ENCODE results near the gene WFDC1.

Gene WFDC1

GRCh38 chr16:84312783-84313382 is 18.2 kb downstream of the WFDC1 start:
- H4K5ac ChIP-seq (ENCODE audit: low read length) = no peak overlapping the region
- no peak overlapping the region for H2BK120ac ChIP-seq (ENCODE audit: low read depth, low read length)
- H3K4me1 ChIP-seq (ENCODE audit: control insufficient read depth, low read depth, low read length) = no peaks in the 10 kb centered on the region
- H4K8ac ChIP-seq (ENCODE audit: low read depth, low read length) = no peak overlapping the region
- no peaks in the 10 kb centered on the region for H3K27me3 ChIP-seq (ENCODE audit: insufficient read depth, low read length, poor library complexity)
- no peak overlapping the region for H3K9ac ChIP-seq (ENCODE audit: low read length)
- H3K56ac ChIP-seq (ENCODE audit: low read length) = peak overlapping the region; percentile 42
- H3K4me2 ChIP-seq (ENCODE audit: low read length) = peak overlapping the region; percentile 22
- H2BK15ac ChIP-seq (replicated peaks; ENCODE audit: low read depth) = no peak overlapping the region
- no peak overlapping the region for H3K23ac ChIP-seq (ENCODE audit: low read length)
- H2BK5ac ChIP-seq (ENCODE audit: low read length) = no peak overlapping the region
- H3K27ac ChIP-seq (ENCODE audit: low read depth, low read length) = no peak overlapping the region
- H2AK5ac ChIP-seq (ENCODE audit: low read length) = no peak overlapping the region
- no peak overlapping the region for H3K4me3 ChIP-seq (ENCODE audit: low read length)
- H3K4ac ChIP-seq (ENCODE audit: low read depth, low read length) = no peak overlapping the region
- no peaks in the 10 kb centered on the region for H3K79me2 ChIP-seq (ENCODE audit: control insufficient read depth, insufficient read depth, low read length)
- no CpG with 5 or more reads among the region's 55 CpGs for WGBS (ENCODE audit: extremely low coverage, insufficient coverage, low lambda C conversion rate)
- no peaks in the 10 kb centered on the region for H3K36me3 ChIP-seq (ENCODE audit: control insufficient read depth, insufficient read depth, low read length)
- no peaks in the 10 kb centered on the region for H3K79me1 ChIP-seq (ENCODE audit: low read length)
- no peak overlapping the region for H3K18ac ChIP-seq (ENCODE audit: low read length)
- peak; percentile 62 for DNase-seq

- no CpG with 5 or more reads among the region's 10 CpGs for WGBS (ENCODE audit: extremely low coverage, insufficient coverage, low lambda C conversion rate)
- no peak overlapping the region for H3K56ac ChIP-seq (ENCODE audit: low read length)
- H3K23ac ChIP-seq (ENCODE audit: low read length) = no peak overlapping the region
- H3K27ac ChIP-seq (ENCODE audit: low read depth, low read length) = no peak overlapping the region
- no peak overlapping the region for H2BK5ac ChIP-seq (ENCODE audit: low read length)
- H3K4me3 ChIP-seq (ENCODE audit: low read length) = no peak overlapping the region
- no peak overlapping the region for H3K4me2 ChIP-seq (ENCODE audit: low read length)
- H2BK120ac ChIP-seq (ENCODE audit: low read depth, low read length) = no peak overlapping the region
- H4K5ac ChIP-seq (ENCODE audit: low read length) = no peak overlapping the region
- H3K18ac ChIP-seq (ENCODE audit: low read length) = no peak overlapping the region
- H3K79me2 ChIP-seq (ENCODE audit: control insufficient read depth, insufficient read depth, low read length) = no peaks in the 10 kb centered on the region
- no peaks in the 10 kb centered on the region for H3K27me3 ChIP-seq (ENCODE audit: insufficient read depth, low read length, poor library complexity)
- no peaks in the 10 kb centered on the region for H3K4me1 ChIP-seq (ENCODE audit: control insufficient read depth, low read depth, low read length)
- no peak for DNase-seq
- H3K9ac ChIP-seq (ENCODE audit: low read length) = no peak overlapping the region
- no peaks in the 10 kb centered on the region for H3K79me1 ChIP-seq (ENCODE audit: low read length)
- no peak overlapping the region for H3K4ac ChIP-seq (ENCODE audit: low read depth, low read length)
- no peak overlapping the region for H4K8ac ChIP-seq (ENCODE audit: low read depth, low read length)
- no peak overlapping the region for H2AK5ac ChIP-seq (ENCODE audit: low read length)
- no peaks in the 10 kb centered on the region for H3K36me3 ChIP-seq (ENCODE audit: control insufficient read depth, insufficient read depth, low read length)
- no peak overlapping the region for H2BK15ac ChIP-seq (replicated peaks; ENCODE audit: low read depth)
Observed at GRCh38 chr16:84313921-84314320, 19.2 kb downstream of the WFDC1 start.

- no peak overlapping the region for H3K4ac ChIP-seq (ENCODE audit: low read depth, low read length)
- H2AK5ac ChIP-seq (ENCODE audit: low read length) = no peak overlapping the region
- H4K5ac ChIP-seq (ENCODE audit: low read length) = no peak overlapping the region
- H3K79me2 ChIP-seq (ENCODE audit: control insufficient read depth, insufficient read depth, low read length) = no peaks in the 10 kb centered on the region
- WGBS (ENCODE audit: extremely low coverage, insufficient coverage, low lambda C conversion rate) = no CpG with 5 or more reads among the region's 6 CpGs
- no peak overlapping the region for H3K27ac ChIP-seq (ENCODE audit: low read depth, low read length)
- H3K4me2 ChIP-seq (ENCODE audit: low read length) = no peak overlapping the region
- H4K8ac ChIP-seq (ENCODE audit: low read depth, low read length) = no peak overlapping the region
- no peak for DNase-seq
- H2BK15ac ChIP-seq (replicated peaks; ENCODE audit: low read depth) = no peak overlapping the region
- no peak overlapping the region for H3K18ac ChIP-seq (ENCODE audit: low read length)
- H2BK120ac ChIP-seq (ENCODE audit: low read depth, low read length) = no peak overlapping the region
- no peak overlapping the region for H3K9ac ChIP-seq (ENCODE audit: low read length)
- no peak overlapping the region for H3K23ac ChIP-seq (ENCODE audit: low read length)
- no peak overlapping the region for H2BK5ac ChIP-seq (ENCODE audit: low read length)
- H3K4me3 ChIP-seq (ENCODE audit: low read length) = no peak overlapping the region
- no peak overlapping the region for H3K56ac ChIP-seq (ENCODE audit: low read length)
- H3K36me3 ChIP-seq (ENCODE audit: control insufficient read depth, insufficient read depth, low read length) = no peaks in the 10 kb centered on the region
- no peaks in the 10 kb centered on the region for H3K27me3 ChIP-seq (ENCODE audit: insufficient read depth, low read length, poor library complexity)
- H3K4me1 ChIP-seq (ENCODE audit: control insufficient read depth, low read depth, low read length) = no peaks in the 10 kb centered on the region
- no peaks in the 10 kb centered on the region for H3K79me1 ChIP-seq (ENCODE audit: low read length)
Observed at GRCh38 chr16:84314373-84314772, 19.7 kb downstream of the WFDC1 start.

DNA sequence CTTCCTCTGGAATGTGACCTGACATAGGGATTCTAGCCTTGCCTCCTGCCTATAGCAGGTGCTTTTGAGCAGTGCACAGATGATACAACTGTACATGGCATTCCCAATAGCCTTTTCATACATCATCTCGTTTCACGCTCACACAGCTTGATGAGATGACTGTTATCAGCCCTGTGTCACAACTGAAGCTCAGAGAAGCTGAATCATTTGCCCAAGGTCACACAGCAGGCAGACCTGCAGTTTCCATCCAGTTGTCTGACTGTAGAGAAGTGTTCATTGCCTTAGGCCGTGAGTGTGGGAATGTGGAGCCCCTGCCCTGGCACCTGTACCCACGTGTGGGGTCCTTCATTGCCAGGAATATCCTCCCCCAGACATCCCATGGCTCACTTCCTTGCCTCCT is 20.1 kb downstream of the WFDC1 start:
- H3K18ac ChIP-seq (ENCODE audit: low read length) = no peak overlapping the region
- H3K4me1 ChIP-seq (ENCODE audit: control insufficient read depth, low read depth, low read length) = no peaks in the 10 kb centered on the region
- H3K79me2 ChIP-seq (ENCODE audit: control insufficient read depth, insufficient read depth, low read length) = no peaks in the 10 kb centered on the region
- H4K5ac ChIP-seq (ENCODE audit: low read length) = no peak overlapping the region
- WGBS (ENCODE audit: extremely low coverage, insufficient coverage, low lambda C conversion rate) = no CpG with 5 or more reads among the region's 4 CpGs
- H3K36me3 ChIP-seq (ENCODE audit: control insufficient read depth, insufficient read depth, low read length) = no peaks in the 10 kb centered on the region
- no peak overlapping the region for H2BK120ac ChIP-seq (ENCODE audit: low read depth, low read length)
- no peak overlapping the region for H3K4me2 ChIP-seq (ENCODE audit: low read length)
- H3K4ac ChIP-seq (ENCODE audit: low read depth, low read length) = no peak overlapping the region
- H3K23ac ChIP-seq (ENCODE audit: low read length) = no peak overlapping the region
- H2BK5ac ChIP-seq (ENCODE audit: low read length) = no peak overlapping the region
- H3K4me3 ChIP-seq (ENCODE audit: low read length) = no peak overlapping the region
- no peaks in the 10 kb centered on the region for H3K27me3 ChIP-seq (ENCODE audit: insufficient read depth, low read length, poor library complexity)
- H2BK15ac ChIP-seq (replicated peaks; ENCODE audit: low read depth) = no peak overlapping the region
- no peak overlapping the region for H3K9ac ChIP-seq (ENCODE audit: low read length)
- H3K27ac ChIP-seq (ENCODE audit: low read depth, low read length) = no peak overlapping the region
- H2AK5ac ChIP-seq (ENCODE audit: low read length) = no peak overlapping the region
- no peak overlapping the region for H3K56ac ChIP-seq (ENCODE audit: low read length)
- no peak for DNase-seq
- no peaks in the 10 kb centered on the region for H3K79me1 ChIP-seq (ENCODE audit: low read length)
- no peak overlapping the region for H4K8ac ChIP-seq (ENCODE audit: low read depth, low read length)

GRCh38 chr16:84315422-84315821 is 20.7 kb downstream of the WFDC1 start:
- Histone ChIP-seq H3K4me2 (ENCODE audit: low read length) (no peak overlapping the region), H2BK15ac (replicated peaks; ENCODE audit: low read depth) (no peak overlapping the region), H3K27me3 (ENCODE audit: insufficient read depth, low read length, poor library complexity) (no peaks in the 10 kb centered on the region), H3K23ac (ENCODE audit: low read length) (no peak overlapping the region), H3K9ac (ENCODE audit: low read length) (no peak overlapping the region), H3K36me3 (ENCODE audit: control insufficient read depth, insufficient read depth, low read length) (no peaks in the 10 kb centered on the region), H2AK5ac (ENCODE audit: low read length) (no peak overlapping the region), H2BK120ac (ENCODE audit: low read depth, low read length) (no peak overlapping the region), H4K8ac (ENCODE audit: low read depth, low read length) (no peak overlapping the region), H3K4me1 (ENCODE audit: control insufficient read depth, low read depth, low read length) (no peaks in the 10 kb centered on the region), H3K18ac (ENCODE audit: low read length) (no peak overlapping the region), H3K27ac (ENCODE audit: low read depth, low read length) (no peak overlapping the region), H2BK5ac (ENCODE audit: low read length) (no peak overlapping the region), H3K4me3 (ENCODE audit: low read length) (no peak overlapping the region), H3K79me1 (ENCODE audit: low read length) (no peaks in the 10 kb centered on the region), H3K56ac (ENCODE audit: low read length) (no peak overlapping the region), H3K4ac (ENCODE audit: low read depth, low read length) (no peak overlapping the region), H3K79me2 (ENCODE audit: control insufficient read depth, insufficient read depth, low read length) (no peaks in the 10 kb centered on the region), H4K5ac (ENCODE audit: low read length) (no peak overlapping the region)
- no CpG with 5 or more reads among the region's 5 CpGs for WGBS (ENCODE audit: extremely low coverage, insufficient coverage, low lambda C conversion rate)
- DNase-seq = no peak
